ENCODE measurements around the gene FARP2.
"Not testable (repeated sequence)": the region's sequence is repeated elsewhere in the genome, so short reads cannot be mapped to it uniquely, and the experiment has no call there.

The FARP2 gene

DNA sequence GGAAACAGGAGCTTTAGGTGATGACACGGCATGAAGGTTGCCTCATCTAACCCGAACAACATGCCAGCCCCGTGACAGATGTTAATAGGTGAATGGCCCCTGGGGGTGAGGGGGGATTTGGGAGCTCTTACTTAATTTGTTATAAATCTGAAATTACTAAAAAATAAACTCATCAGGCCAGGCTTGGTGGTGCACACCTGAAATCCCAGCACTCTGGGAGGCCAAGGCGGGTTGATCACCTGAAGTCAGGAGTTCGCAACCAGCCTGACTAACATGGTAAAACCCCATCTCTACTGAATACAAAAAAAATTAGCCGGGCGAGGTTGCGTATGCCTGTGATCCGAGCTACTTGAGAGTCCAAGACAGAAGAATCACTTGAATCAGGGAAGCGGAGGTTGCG, 146.2 kb downstream of the FARP2 start:
- Histone ChIP-seq H3K36me3 (ENCODE audit: control insufficient read depth in 1 of 2, insufficient read depth in 2 of 2, low read length in 2 of 2) (peaks cover 4 to 26% of the 10 kb centered on the region in 2 donors), H3K27ac (ENCODE audit: low read length) (no peak overlapping the region), H3K4me3 (ENCODE audit: low read depth in 1 of 2, low read length in 2 of 2) (no peak overlapping the region), H3K4me1 (ENCODE audit: control insufficient read depth in 1 of 2, insufficient read depth in 2 of 2, low read length in 2 of 2) (peaks cover 9 to 22% of the 10 kb centered on the region in 2 donors), H3K9me3 (ENCODE audit: control insufficient read depth in 1 of 2, low read length in 2 of 2) (no peaks in the 10 kb centered on the region), H3K27me3 (ENCODE audit: low read depth, low read length) (no peaks in the 10 kb centered on the region)

DNA sequence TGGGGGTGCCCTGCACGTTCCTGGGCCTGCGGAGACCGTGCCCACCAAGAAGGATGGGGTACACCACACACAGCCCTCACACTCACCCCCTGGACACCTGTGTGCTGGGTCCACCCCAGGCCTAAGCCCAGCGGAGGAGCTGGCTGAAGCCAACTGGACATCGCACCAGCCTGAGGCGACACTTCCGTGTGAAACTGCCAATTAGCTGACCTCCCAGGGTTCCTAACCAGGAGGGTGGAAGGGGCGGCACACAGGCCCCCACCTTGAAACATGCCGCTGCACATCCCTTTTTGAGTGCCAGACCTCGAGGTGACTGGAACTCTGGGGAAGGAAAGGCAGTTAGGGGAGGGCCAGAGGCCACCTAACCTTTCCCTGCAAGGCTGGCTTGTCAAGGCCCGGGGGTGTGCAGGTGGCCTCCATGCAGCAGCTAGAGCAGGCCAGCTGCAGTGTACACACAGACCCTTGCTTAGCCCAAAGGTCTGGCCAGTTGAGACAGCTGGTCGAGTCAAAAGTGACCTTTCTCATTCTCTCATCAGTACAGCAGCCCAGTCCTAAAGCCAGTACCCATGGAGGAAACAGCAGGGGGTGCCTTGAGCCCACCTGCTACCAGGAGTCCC, 147.8 kb downstream of the FARP2 start:
- Histone ChIP-seq H3K9me3 (ENCODE audit: control insufficient read depth in 1 of 2, low read length in 2 of 2) (no peaks in the 10 kb centered on the region), H3K36me3 (ENCODE audit: control insufficient read depth in 1 of 2, insufficient read depth in 2 of 2, low read length in 2 of 2) (peaks cover 4 to 14% of the 10 kb centered on the region in 2 donors), H3K27ac (ENCODE audit: low read length) (no peak overlapping the region), H3K4me3 (ENCODE audit: low read depth in 1 of 2, low read length in 2 of 2) (no peak overlapping the region), H3K4me1 (ENCODE audit: control insufficient read depth in 1 of 2, insufficient read depth in 2 of 2, low read length in 2 of 2) (peaks cover 9 to 25% of the 10 kb centered on the region in 2 donors), H3K27me3 (ENCODE audit: low read depth, low read length) (no peaks in the 10 kb centered on the region)

DNA sequence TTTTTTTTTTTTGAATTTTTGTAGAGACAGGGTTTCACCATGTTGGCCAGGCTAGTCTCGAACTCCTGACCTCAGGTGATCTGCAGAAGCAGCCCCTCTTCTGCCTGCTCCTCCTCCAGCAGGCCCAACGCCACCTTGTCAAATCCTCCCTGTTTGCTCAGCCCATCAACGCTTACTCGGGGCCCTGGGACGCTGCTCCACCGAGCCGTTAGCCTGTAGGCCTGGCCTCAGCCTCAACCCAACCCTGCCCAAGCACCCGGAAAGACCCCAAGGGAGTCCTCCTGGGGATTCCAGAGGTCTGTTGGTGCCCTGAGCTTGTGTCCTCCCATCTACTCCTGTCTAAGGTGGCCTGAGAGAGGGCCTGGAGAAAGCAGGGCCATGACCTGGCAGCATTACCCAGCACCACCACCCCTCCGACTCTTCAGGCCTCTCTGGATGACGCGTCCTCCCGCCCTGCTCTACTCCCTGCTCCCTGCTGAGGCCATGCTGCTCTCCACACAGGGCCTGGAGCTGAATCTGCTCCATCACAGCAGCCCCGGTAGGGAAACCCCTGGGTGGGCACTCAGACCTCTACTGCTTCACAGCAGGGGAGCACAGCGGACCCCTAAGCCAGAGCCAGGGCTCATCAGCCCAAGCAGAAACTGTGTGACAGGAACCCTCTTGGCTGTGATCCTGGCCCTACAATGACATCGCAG, 149.1 kb downstream of the FARP2 start:
- Histone ChIP-seq H3K27ac (ENCODE audit: low read length) (no peak overlapping the region), H3K36me3 (ENCODE audit: control insufficient read depth in 1 of 2, insufficient read depth in 2 of 2, low read length in 2 of 2) (peaks cover 0 to 11% of the 10 kb centered on the region in 2 donors), H3K4me3 (ENCODE audit: low read depth in 1 of 2, low read length in 2 of 2) (no peak overlapping the region), H3K27me3 (ENCODE audit: low read depth, low read length) (no peaks in the 10 kb centered on the region), H3K4me1 (ENCODE audit: control insufficient read depth in 1 of 2, insufficient read depth in 2 of 2, low read length in 2 of 2) (peaks cover 14 to 33% of the 10 kb centered on the region in 2 donors), H3K9me3 (ENCODE audit: control insufficient read depth in 1 of 2, low read length in 2 of 2) (no peaks in the 10 kb centered on the region)

DNA sequence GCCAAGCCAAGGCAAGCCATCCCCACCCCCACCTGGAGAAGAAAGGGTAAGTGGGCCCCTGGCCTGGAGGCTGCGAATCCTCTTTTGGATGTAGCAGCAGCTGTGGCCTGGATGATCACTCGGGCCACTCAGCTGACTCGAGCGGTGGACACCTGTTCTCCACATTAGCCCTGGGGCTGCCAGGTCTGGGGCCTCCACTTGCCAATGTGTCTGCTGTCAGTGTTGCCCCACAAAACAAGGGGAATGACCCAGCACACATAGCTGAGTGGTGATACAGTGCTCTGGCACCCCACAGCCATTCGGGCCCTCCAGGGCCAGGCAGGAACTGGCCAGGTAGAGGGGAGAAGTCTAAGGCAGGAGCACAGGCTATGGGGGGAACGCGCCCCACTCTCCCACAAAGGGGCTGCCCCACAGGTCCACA, 149.7 kb downstream of the FARP2 start:
- H3K9me3 ChIP-seq (ENCODE audit: control insufficient read depth in 1 of 2, low read length in 2 of 2), result no peaks in the 10 kb centered on the region
- peaks cover 0 to 7% of the 10 kb centered on the region in 2 donors for H3K36me3 ChIP-seq (ENCODE audit: control insufficient read depth in 1 of 2, insufficient read depth in 2 of 2, low read length in 2 of 2)
- H3K27ac ChIP-seq (ENCODE audit: low read length), result no peak overlapping the region
- no peaks in the 10 kb centered on the region for H3K27me3 ChIP-seq (ENCODE audit: low read depth, low read length)
- H3K4me3 ChIP-seq (ENCODE audit: low read depth in 1 of 2, low read length in 2 of 2), result no peak overlapping the region
- H3K4me1 ChIP-seq (ENCODE audit: control insufficient read depth in 1 of 2, insufficient read depth in 2 of 2, low read length in 2 of 2), result peaks cover 14 to 33% of the 10 kb centered on the region in 2 donors

DNA sequence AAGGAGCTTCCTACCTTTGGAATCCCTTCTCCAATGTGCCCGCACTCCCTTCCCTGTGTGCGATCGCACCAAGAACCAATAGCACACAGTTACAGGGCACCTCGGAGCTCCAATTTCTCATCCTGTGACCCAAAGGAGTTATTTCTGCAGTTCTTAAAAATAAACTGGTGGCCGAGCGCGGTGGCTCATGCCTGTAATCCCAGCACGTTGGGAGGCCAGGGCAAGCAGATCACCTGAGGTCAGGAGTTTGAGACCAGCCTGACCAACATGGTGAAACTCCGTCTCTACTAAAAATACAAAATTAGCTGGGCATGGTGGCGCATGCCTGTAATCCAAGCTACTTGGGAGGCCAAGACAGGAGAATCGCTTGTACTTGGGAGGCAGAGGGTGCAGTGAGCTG, 150.2 kb downstream of the FARP2 start:
- not testable (repeated sequence) for H3K27ac ChIP-seq (ENCODE audit: low read length); H3K36me3 ChIP-seq (ENCODE audit: control insufficient read depth in 1 of 2, insufficient read depth in 2 of 2, low read length in 2 of 2)

DNA sequence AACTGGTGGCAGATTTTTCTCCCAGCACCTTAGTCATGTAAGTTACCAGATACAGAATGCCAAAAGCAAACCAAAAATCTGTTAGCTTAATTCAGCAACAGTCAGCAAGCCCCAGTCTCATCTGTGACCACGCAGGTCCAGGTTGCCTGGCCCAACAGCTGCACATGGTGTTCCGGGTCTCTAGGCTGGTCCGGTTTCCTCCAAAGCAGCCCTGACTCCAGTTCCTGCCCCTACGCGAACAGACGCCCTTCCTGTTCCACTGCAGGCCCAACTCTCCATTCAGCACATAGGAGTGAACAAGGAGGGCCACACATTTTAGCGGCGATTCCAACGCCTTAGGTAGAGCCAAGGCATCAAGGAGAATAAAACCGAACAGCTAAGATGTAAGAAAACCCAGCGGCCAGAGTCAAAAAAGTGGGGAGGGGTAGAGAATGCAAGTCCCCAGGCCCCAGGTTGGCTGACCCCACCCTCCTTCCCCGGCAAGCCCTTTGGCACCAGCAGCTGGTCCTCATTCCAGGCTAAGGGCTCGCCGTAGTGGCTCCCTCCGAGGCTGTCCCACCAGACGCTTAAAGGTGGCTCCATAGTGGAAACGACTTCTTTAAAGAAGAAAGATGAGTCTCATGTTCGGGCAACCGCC, 150.8 kb downstream of the FARP2 start:
- H3K36me3 ChIP-seq (ENCODE audit: control insufficient read depth in 1 of 2, insufficient read depth in 2 of 2, low read length in 2 of 2), result no peaks in the 10 kb centered on the region
- H3K27ac ChIP-seq (ENCODE audit: low read length), result no peak overlapping the region
- H3K27me3 ChIP-seq (ENCODE audit: low read depth, low read length), result no peaks in the 10 kb centered on the region
- peak overlapping the region; percentile 52 to 92 for H3K4me3 ChIP-seq (ENCODE audit: low read depth in 1 of 2, low read length in 2 of 2)
- peaks cover 14 to 33% of the 10 kb centered on the region in 2 donors for H3K4me1 ChIP-seq (ENCODE audit: control insufficient read depth in 1 of 2, insufficient read depth in 2 of 2, low read length in 2 of 2)
- no peaks in the 10 kb centered on the region for H3K9me3 ChIP-seq (ENCODE audit: control insufficient read depth in 1 of 2, low read length in 2 of 2)

More for the DNA sequence above, 150.2 kb downstream of the FARP2 start:
- H3K27me3 ChIP-seq (ENCODE audit: low read depth, low read length); H3K9me3 ChIP-seq (ENCODE audit: control insufficient read depth in 1 of 2, low read length in 2 of 2); H3K4me3 ChIP-seq (ENCODE audit: low read depth in 1 of 2, low read length in 2 of 2): not testable (repeated sequence)
- peaks cover 14 to 33% of the 10 kb centered on the region in 2 donors for H3K4me1 ChIP-seq (ENCODE audit: control insufficient read depth in 1 of 2, insufficient read depth in 2 of 2, low read length in 2 of 2)

DNA sequence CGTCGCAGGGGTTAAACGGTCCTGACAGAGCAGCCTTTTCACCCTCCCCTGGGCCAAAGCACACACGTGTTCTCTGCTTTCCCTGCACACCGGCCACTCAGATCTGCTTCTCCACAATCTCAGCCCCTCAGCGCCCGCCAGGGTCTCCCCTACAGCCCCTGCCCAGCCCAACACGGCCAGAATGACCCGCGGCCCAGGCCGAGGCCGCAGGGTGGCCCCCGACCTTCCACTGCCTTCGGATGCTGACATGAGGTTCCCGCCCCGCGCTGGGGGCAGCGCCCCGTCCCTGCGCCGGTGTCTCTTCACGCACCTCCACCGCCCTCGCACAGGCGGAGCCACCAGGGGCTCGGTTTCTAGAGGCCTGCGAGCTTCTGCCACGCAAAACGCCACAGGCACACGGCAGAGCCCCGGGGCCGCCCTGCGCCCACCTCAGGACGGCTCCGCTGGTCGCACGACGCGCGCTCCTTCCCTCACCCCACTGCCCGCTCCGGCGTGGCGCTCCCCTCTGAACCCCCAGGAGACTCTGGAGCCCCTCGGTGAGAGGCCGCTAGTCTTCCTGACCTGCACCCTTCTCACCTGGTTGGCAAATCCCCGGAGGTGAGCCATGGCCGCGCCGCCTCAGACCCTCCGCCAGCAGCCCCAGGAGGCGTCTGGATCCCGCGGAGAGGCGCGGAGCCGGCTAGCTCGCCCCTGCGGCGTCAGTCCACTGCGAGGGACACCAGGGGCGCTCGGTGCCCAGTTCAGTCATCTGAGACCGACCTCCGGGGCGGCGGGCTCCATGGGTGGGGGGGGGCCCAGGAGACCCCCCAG, 151.6 kb downstream of the FARP2 start:
- Histone ChIP-seq H3K27me3 (ENCODE audit: low read depth, low read length) (no peaks in the 10 kb centered on the region), H3K4me1 (ENCODE audit: control insufficient read depth in 1 of 2, insufficient read depth in 2 of 2, low read length in 2 of 2) (peaks cover 14 to 33% of the 10 kb centered on the region in 2 donors), H3K27ac (ENCODE audit: low read length) (no peak overlapping the region), H3K9me3 (ENCODE audit: control insufficient read depth in 1 of 2, low read length in 2 of 2) (no peaks in the 10 kb centered on the region), H3K4me3 (ENCODE audit: low read depth in 1 of 2, low read length in 2 of 2) (peak overlapping the region; percentile 52 to 92), H3K36me3 (ENCODE audit: control insufficient read depth in 1 of 2, insufficient read depth in 2 of 2, low read length in 2 of 2) (no peaks in the 10 kb centered on the region)

DNA sequence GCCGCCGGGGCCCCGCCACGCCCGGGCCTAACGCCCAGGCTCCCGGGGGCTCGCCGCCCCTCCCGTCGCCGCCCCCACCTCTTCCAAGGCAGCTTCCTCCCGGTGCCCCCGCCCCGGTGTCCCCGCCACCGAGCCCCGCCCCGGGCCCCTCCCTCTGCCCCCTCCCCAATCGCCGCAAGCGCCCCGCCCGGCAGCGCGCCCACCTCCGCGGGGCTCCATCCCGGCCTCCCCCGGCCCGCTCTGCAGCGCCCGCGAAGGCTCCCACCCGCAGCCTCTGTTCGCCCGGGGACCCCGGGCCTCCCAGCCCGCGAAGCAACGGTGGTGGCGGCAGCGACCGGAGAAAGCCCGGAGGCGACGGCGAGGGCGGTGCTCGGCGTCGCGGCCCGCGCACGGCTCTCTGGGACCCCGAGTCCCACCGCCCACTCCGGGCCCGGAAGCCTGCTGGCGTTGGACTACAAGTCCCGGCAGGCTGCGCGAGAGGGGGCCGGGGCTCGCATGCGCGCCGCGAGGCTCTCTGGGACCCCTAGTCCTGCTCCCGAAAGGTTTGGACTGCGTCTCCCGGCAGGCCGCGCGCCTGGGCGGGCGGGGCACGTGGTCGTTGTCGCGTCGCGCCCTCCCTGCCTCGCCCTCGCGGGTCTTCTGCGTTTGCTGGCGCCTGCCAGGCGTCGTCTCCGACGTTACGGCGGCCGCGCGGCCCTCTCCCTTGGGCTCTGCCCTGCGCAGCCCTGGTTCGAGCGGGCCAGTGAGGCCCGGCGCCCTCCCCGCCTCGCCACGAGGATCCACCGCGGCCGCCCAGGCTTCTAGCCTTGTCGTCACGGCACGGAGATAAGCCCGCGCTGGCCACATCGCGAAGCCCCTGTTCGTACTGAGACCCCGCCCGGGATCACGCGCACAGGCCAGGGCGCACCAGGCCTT, 152.4 kb downstream of the FARP2 start, which contains the start of gene STK25:
Gene STK25 (minus strand): TSS at position 345 of the 915 bp plus-strand sequence. CDS start 549 bp downstream, outside the sequence.
- Histone ChIP-seq H3K9me3 (ENCODE audit: control insufficient read depth in 1 of 2, low read length in 2 of 2) (no peaks in the 10 kb centered on the region), H3K36me3 (ENCODE audit: control insufficient read depth in 1 of 2, insufficient read depth in 2 of 2, low read length in 2 of 2) (no peaks in the 10 kb centered on the region), H3K27ac (ENCODE audit: low read length) (peak within 1 kb of the TSS; percentile 63), H3K27me3 (ENCODE audit: low read depth, low read length) (no peaks in the 10 kb centered on the region), H3K4me1 (ENCODE audit: control insufficient read depth in 1 of 2, insufficient read depth in 2 of 2, low read length in 2 of 2) (peaks cover 14 to 33% of the 10 kb centered on the region in 2 donors), H3K4me3 (ENCODE audit: low read depth in 1 of 2, low read length in 2 of 2) (peak within 1 kb of the TSS; percentile 74 to 92)

DNA sequence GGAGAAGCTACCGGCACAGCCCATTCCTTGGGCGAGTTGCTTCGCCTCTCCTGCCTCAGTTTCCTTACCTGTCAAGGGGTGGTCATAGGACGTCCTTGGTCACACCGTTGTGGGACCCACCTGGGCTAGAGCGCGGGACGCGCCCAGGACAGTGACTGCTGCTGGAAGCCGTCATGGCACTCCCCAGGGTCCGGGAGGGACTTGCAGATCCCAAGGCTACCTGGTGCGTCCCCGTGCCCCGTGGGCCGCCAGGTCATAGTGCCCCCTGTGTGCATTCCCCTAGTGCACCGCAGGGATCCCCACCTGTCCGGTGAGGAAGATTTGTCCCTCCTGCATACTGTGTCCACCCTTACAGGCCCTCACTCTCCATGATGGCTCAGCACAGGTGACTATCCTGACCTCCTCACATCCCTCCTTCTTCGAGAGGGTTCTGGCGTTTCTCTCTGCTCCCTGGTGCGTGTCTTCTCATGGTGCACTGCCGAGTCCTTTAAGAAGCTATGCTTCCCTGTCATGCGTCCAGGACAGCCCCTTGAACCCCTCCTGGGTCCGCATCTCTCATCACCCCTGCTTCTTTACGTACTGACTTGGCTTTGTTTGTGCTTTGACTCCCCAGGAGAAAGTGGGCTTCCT, 153.2 kb downstream of the FARP2 start:
- Histone ChIP-seq H3K27me3 (ENCODE audit: low read depth, low read length) (no peaks in the 10 kb centered on the region), H3K9me3 (ENCODE audit: control insufficient read depth in 1 of 2, low read length in 2 of 2) (no peaks in the 10 kb centered on the region), H3K4me3 (ENCODE audit: low read depth in 1 of 2, low read length in 2 of 2) (peak overlapping the region; percentile 74 to 92), H3K27ac (ENCODE audit: low read length) (peak overlapping the region; percentile 63), H3K4me1 (ENCODE audit: control insufficient read depth in 1 of 2, insufficient read depth in 2 of 2, low read length in 2 of 2) (peaks cover 14 to 33% of the 10 kb centered on the region in 2 donors), H3K36me3 (ENCODE audit: control insufficient read depth in 1 of 2, insufficient read depth in 2 of 2, low read length in 2 of 2) (no peaks in the 10 kb centered on the region)
